ENCODE measurements around the gene METTL5.
"Not testable (repeated sequence)": the region's sequence is repeated elsewhere in the genome, so short reads cannot be mapped to it uniquely, and the experiment has no call there.

The METTL5 gene

DNA sequence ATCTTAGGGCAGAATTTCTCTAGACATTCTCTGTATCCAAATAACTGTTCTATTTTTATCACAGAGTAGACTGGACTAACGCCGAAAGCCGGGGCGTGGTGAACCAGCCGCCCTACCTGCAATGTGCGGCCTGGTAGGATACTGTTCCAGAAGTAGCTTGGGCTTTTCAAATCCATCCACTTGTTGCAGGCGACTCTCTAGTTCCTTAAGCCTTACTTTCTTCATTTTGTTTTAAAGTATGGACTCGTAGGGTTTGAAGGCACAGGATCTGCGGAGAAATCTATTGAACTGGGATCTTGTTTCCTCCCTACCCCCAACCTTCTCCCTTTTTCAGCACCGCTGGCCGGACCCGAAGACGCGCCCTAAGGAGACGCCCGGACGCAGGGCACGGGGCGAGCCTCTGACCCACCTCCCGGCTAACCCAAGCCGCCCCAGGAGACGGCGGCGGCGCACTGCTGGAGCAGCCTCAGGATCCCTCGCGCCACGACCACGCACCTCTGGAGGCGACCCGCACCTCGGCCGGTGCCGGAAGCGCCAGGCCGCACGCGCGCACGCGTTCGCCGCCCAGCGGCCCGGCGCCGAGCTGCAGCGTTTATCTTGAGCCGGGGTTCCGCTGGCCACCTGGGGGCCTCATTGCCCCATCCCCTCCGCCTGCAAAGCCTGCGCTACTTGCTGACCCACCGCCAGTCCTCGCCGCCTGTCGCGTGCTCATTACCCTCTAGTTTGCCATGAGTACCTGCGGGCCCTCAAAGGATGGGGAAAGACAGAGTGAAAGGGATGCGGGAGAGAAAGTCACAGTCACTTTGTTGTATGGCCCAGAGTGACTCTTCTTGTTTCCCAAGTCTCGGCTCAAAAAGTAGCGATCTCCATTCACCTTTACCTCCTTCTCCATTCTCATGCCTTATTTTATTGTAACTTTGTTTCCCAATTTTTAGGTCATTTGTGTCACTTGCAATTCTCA, at the start of gene METTL5:
METTL5 (minus strand) TSS at position 533 of the 961 bp plus-strand sequence; CDS start at position 225, 308 bp downstream.
- DNase-seq = peak in 1 of 2 experiments; percentile 18

DNA sequence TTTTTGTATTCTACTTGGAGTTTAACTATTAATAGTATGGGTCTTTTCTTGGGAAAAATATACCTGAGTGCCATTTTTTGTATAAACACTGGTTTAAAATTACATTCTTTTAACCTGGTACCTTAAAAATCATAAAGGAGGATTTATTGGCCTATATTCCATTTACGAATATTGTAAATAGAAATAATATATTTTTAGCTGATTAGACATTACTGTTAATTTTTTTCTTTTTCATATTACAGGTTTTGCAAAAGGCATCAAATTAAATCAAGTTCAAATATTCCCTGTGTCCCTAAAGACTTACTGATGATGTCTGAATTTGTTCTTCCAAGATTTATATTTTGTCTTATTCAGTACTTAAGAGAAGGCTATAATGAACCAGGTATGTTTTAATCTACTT, 47.3 kb upstream of the METTL5 start:
- no peak for DNase-seq

DNA sequence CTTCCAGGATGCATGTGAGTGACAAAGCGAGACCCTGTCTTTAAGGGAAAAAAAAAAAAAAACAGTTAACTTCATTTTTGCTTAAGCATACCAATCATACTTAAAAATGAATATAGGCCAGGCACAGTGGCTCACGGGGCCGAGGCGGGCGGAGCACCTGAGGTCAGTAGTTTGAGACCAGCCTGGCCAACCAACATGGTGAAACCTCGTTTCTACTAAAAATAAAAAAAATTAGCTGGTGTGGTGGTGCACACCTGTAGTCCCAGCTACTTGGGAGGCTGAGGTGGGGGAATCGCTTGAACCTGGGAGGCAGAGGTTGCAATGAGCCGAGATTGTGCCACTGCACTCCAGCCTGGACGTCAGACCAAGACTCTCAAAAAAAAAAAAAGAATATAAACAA, 46.7 kb upstream of the METTL5 start:
- not testable (repeated sequence) for DNase-seq

DNA sequence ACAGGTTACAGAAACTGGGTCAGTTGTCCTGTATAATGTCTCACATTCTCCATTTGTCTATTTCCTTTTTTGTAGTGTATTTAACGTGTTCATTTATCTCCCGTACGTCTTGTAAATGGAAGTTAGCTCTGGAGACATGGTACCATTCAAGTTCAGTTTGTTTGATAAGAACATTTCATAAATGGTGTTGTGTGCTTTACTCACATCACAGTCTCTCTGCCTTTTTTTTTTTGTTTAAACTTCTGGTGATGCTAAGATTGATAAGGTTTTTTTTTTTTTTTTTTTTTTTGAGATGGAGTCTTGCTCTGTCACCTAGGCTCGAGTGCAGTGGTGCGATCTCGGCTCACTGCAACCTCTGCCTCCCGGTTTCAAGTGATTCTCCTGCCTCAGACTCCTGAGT, 44.2 kb upstream of the METTL5 start:
- no peak for DNase-seq

DNA sequence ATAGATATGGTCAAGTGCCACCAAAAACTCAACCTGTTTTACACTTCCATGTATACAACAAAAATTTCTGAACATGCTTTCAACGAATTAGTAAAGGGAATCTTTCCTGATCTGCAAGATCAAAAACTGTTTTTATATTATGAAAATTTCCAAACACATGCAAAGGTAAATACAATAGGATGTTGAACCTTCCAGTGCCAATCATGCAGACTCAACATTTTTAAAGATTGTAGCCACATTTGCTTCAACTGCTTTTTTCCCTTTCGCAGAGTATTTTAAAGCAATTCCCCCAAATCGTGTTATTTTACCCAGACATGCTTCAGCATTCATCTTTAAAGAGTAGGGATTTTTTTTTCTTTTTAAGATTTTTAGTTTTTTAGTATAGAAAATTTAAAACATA, 42.9 kb upstream of the METTL5 start:
- DNase-seq = no peak

DNA sequence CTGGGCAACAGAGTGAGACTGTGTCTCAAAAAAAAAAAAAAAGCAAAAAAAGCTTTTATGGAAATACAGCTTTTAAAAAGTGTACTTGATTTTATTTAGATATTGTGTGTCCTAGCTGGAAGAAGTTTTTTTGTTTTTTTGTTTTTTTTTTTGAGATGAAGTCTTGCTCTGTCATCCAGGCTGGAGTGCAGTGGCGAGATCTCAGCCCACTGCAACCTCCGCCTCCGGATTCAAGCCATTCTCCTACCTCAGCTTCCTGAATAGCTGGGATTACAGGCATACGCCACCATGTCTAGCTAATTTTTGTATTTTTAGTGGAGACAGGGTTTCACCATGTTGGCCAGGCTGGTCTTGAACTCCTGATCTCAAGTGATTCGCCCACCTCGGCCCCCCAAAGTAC, 41.5 kb upstream of the METTL5 start:
- DNase-seq = not testable (repeated sequence)

DNA sequence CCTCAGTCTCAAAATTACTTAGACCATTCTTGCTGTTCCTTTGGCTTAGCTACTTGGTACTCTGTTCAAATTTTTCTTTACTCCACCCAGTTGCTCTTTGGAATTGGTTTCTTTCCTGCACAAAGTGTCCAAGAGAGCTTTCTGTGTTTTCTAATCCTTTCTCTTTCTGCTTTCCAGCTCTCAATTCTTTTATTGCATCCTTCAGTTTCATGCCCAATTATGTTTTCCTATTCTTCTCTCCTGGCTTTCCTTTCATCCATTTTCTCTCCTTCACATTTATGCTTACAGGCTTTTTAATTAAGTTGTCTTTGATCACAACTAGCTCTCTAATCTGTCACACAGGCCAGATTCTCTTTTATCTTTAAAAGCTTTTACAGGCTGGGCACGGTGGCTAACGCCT, 40.8 kb upstream of the METTL5 start:
- no peak for DNase-seq

DNA sequence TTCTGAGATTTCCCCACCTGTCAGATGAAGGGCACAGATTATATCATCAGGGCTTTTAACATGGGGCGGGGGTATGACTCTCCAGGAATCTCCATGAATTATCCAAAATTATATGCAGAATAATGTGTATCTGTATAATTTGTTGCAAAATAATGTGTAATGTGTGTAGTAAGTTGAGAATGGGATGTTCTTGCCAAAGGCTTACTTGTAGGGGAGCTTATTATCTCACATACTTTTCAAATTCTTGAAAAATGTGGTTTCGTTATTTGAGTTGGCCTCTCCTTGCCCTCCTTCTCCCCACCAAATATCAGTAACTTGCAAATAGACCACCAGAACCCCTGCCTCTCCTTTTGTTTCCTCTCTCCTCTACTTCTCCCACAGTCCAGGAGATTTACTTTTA, 38.1 kb upstream of the METTL5 start:
- no peak for DNase-seq

DNA sequence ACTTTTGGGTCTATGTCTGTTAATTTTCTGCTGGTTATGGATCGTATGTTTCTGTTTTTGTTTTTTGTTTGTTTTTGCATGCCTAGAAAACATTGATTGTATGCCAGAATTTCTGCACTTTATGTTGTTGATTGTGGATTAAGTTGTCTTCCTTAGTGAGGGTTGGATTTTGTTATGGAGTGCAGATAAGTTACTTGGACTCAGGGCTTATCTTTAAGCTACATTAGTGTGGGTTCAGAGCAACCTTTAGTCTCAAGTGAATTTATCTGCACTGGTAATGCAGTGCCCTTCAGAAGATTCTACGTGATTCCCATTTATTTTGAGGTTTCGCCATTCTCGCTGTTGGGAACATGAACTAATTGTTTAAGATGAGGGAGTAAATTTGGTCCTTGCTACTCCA, 35.4 kb upstream of the METTL5 start:
- no peak for DNase-seq

DNA sequence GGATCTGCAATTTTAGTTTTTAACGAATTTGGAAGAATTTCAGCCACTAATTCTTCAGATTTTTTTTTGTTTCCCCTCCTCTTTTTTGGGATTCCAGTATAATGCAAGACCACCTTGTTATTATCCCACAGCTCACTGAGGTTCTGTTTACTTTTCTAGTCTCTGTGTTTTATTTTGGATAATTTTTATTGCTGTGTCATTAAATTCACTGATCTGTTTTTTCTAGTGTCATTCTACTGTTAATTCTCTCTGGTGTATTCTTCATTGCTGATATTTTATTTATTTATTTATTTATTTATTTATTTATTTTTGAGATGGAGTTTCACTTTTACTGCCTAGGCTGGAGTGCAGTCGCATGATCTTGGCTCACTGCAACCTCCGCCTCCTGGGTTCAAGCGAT, 34.7 kb upstream of the METTL5 start:
- no peak for DNase-seq

DNA sequence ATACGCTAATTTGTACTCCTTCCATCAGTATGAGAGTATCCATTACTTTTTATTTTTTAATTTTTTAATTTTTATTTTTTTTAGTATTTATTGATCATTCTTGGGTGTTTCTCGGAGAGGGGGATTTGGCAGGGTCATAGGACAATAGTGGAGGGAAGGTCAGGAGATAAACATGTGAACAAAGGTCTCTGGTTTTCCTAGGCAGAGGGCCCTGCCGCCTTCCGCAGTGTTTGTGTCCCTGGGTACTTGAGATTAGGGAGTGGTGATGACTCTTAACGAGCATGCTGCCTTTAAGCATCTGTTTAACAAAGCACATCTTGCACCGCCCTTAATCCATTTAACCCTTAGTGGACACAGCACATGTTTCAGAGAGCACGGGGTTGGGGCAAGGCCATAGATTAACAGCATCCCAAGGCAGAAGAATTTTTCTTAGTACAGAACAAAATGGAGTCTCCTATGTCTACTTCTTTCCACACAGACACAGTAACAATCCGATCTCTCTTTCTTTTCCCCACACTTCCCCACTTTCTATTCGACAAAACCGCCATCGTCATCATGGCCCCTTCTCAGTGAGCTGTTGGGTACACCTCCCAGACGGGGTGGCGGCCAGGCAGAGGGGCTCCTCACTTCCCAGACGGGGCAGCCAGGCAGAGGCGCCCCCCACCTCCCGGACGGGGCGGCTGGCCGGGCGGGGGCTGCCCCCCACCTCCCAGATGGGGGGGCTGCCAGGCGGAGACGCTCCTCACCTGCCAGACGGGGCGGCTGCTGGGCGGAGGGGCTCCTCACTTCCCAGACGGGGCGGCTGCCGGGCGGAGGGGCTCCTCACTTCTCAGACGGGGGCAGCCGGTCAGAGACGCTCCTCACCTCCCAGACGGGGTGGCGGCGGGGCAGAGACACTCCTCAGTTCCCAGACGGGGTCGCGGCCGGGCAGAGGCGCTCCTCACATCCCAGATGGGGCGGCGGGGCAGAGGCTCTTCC, 30.9 kb upstream of the METTL5 start:
- not testable (repeated sequence) for DNase-seq

DNA sequence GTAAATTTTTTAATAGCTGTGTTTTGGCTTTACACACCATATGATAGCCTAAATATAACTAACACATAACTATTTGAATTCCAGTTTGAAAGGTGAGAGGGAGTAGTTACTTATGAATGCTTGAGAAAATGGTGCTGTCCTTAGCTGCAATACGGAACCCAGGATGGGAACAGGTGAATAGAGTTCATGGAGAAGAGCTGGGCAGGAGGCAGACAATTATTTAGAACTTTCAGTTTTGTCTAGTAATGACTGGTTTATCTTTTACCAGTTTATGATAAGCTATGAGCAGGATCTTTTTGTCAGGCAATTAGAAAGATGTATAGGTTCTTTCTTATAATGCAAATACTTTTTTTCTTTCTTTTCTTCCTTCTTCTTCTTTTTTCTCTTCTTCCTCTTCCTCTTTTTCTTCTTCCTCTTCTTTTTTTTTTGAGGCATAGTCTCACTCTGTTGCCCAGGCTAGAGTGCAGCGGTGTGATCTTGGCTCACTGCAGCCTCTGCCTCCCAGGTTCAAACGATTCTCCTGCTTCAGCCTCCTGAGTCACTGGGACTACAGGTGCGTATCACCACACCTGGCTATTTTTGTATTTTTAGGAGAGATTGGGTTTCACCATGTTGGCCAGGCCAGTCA, 28.4 kb upstream of the METTL5 start:
- DNase-seq = no peak

DNA sequence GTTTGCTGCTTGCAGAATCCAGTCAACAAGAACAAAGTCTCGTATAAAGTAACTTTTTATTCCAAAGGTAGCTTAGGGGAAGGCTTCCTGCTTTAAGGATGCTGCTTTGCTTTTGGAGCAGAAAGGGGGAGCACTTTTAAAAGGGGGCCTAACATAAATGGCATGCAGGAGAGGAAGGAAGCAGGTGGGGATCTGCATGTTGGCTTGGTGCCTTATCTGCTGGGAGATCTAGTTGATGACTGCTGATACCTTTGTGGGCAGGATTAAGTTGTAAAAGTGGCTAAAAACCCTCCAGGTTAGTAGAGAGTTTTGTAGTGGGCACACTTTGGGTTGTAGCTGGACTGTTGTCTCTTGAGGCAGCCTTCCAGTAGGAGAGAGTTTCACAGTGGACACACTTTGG, 25.0 kb upstream of the METTL5 start:
- no peak for DNase-seq

DNA sequence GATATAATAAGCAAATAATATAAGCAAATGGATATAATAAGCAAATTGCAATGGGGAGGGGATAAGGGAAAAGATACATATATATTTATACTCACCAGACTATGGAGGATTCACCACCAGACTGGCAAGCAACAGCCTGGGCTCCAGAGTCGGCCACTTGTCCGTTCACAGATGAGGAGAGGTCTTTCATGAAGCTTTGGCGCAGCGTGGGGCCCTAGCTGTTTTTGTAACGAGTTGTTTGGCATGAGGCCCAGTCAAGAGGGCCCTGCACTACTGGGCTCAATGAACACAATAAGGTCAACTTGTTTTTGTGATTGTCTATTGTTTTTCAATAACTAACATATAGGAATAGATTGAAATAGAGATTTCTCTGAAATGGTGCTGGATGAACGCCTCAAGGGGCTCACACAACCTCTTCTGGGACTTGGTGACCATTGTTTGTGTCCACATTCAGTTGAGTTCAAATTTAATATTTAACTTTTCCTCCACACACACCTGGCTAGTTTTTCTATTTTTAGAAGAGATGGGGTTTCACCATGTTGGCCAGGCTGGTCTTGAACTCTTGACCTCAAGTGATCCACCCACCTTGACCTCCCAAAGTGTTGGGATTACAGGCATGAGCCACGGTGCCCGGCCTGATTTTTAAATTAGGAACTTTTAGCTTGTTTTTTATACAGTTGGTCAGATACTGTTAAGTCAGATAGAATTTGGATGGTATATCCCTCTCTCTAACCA, 24.4 kb upstream of the METTL5 start:
- DNase-seq = not testable (repeated sequence)

DNA sequence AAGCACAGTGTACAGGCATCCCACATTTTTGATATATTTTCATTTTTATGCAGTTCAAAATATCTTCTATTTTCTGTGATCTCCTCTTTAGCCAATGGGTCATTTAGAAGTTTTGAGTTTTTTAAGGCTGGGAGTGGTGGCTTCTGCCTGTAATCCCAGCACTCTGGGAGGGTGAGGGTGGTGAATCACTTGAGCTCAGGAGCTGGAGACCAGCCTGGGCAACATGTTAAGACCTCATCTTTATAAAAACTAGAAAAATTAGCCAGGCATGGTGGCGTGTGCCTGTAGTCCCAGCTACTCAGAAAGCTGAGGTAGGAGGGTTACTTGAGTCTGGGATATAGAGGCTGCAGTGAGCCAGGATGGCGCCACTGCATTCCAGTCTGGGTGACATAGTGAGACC, 20.3 kb upstream of the METTL5 start:
- no peak for DNase-seq

DNA sequence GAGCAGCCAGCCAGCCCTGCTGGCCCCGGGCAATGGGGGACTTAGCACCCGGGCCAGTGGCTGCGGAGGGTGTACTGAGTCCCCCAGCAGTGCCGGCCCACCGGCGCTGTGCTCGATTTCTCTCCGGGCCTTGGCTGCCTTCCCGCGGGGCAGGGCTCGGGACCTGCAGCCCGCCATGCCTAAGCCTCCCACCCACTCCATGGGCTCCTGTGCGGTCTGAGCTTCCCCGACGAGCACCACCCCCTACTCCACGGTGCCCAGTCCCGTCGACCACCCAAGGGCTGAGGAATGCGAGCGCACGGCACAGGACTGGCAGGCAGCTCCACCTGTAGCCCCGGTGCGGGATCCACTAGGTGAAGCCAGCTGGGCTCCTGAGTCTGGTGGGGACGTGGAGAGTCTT, 16.9 kb upstream of the METTL5 start:
- not testable (repeated sequence) for DNase-seq

DNA sequence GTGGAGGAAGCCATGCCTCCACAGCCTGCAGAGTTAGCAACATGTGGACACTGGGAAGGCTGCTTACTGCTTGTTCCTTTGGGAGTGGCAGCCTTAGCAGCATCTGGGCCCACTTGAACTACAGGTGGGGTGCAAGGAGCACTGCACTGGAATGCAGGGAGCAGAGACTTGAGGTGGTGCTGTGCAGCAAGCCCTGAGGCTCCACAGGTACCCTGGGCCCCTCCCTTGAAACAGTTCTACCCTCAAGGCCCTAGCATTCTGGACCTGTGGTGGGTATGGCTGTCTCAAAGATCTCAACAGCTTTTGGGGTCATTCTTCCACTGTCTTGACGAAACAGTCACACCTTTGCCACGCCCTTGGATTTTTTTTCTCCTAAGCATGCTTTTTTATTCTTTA, 16.0 kb upstream of the METTL5 start:
- no peak for DNase-seq

DNA sequence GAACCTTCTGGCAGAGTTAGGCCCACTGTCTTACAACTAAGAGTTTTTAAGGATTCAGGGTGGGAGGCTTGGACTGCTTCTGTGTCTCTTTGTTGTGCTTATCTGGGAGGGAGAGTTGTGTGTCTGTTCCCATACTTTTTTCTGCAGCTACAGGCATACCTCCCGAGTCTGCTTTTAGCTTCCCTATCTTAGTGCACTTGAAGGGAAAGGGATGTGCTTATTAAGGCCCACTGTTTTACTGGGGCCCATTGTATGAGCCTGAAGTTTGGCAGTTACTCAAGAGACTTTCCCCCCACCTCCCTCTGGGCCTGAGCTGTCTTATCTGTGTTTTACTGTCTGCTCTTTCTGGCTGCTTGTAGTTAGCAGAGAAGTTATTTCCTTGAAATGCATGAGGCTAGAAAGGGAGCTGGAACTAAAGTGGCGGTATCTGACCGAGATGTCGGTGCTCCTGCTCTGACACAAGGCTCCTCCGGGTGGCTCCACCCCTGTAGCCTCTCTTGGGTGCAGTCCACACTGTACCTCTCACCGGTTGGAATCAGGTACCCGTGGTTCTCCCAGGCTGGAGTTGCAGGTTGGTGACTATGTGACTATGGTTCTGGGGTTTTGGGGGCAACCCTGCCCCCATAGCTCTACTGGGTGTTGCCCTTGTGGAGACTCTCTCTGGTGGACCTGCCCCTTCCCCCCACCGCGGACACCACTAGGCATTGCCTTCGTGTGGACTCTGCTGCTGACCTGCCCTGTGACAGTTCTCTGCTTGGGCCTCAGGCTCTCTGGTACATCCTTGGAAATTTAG, 15.4 kb upstream of the METTL5 start:
- DNase-seq = no peak

DNA sequence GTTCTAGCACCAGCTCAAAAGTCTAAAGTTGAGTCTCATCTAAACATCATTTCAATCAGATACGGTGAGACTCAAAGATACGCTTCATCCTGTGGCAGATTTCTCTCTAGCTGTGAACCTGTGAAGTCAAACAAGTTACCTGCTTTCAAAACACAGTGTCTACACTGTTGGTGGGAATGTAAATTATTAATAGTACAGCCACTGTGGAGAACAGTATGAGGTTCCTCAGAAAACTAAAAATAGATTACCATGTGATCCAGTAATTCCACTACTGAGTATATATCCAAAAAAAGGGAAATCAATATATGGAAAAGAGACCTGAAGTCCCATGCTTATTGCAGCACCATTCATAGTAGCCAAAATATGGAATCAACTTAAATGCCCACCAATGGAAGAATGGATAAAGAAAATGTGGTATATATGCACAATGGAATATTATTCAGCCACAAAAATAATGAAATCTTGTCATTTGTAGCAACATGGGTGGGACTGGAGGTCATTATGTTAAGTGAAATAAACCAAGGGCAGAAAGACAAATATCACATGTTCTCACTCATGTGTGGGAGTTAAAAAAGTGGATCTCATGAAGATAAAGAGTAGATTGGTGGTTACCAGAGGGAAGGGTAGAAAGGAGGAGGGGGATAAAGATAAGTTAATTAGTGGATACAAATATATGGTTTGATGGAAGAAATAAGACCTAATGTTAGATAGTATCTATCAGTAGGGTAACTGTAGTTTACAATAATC, 14.2 kb upstream of the METTL5 start:
- DNase-seq = no peak

DNA sequence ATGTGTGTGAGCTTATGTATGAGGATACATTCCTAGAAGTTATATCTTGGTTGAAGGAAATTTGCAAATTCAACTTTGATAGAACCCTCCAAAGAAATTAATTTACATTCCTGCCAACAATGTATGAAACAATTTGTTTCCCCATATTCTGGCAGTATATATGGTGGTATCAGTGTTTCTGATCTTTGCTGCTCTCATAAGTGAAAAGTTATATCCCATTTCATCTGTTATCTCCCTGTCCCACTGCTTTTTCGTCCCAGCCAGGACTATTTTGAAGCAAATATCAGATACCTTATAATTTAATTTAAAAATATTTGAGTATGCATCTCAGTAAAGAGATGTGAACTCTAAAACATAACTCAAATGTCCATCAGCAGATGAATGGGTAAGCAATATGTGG, 9.7 kb upstream of the METTL5 start:
- DNase-seq = no peak

Data from cerebellar nuclear complex (tissue), 1 donor.